Stimulated activated CD8-positive, alpha-beta memory T cell treated with anti-CD3 and anti-CD28 coated beads, Interleukin-2, amount 100 ng/mL, for 1 hour (primary cell): Measurements from ENCODE around the gene PMVK.
"Not testable (repeated sequence)": the region's sequence is repeated elsewhere in the genome, so short reads cannot be mapped to it uniquely, and the experiment has no call there.

ENCODE experiments used
- DNase-seq, 2 donors: peaks; one replicate each; pipeline ENCODE4 v3.0.0-alpha.2; 2020; ENCODE audit warnings: low read depth in 2 of 2

The PMVK gene

GRCh38 chr1:154925335-154926170, 11.0 kb downstream of the PMVK start:
- no peak for DNase-seq

- no peak for DNase-seq
These were observed 12.8 kb downstream of the PMVK start for GRCh38 chr1:154923695-154924094.

- DNase-seq = no peak
These were observed 23.2 kb downstream of the PMVK start for GRCh38 chr1:154913273-154913672.

- no peak for DNase-seq
These were observed 23.8 kb downstream of the PMVK start for GRCh38 chr1:154912755-154913154.

- DNase-seq = no peak
These were observed 24.6 kb downstream of the PMVK start for GRCh38 chr1:154911691-154912550.

GRCh38 chr1:154910851-154911250, 25.7 kb downstream of the PMVK start:
- no peak for DNase-seq

GRCh38 chr1:154908937-154909336, 27.6 kb downstream of the PMVK start:
- DNase-seq = no peak

GRCh38 chr1:154908129-154908528, 28.4 kb downstream of the PMVK start:
- DNase-seq = not testable (repeated sequence)

- DNase-seq = no peak
These were observed 29.9 kb downstream of the PMVK start for GRCh38 chr1:154906621-154907081.

GRCh38 chr1:154902938-154903566, 33.5 kb downstream of the PMVK start:
- no peak for DNase-seq

GRCh38 chr1:154901591-154901990, 34.9 kb downstream of the PMVK start:
- DNase-seq = no peak

- no peak for DNase-seq
These were observed 37.5 kb downstream of the PMVK start for GRCh38 chr1:154899041-154899440.

GRCh38 chr1:154896771-154897286, 39.7 kb downstream of the PMVK start:
- DNase-seq = no peak

- no peak for DNase-seq
These were observed 40.7 kb downstream of the PMVK start for GRCh38 chr1:154895798-154896197.

GRCh38 chr1:154891452-154891851, 45.1 kb downstream of the PMVK start:
- DNase-seq = no peak

GRCh38 chr1:154888757-154889156, 47.8 kb downstream of the PMVK start:
- no peak for DNase-seq

- DNase-seq = no peak
These were observed 50.1 kb downstream of the PMVK start for GRCh38 chr1:154886281-154887015.

- DNase-seq = no peak
These were observed 51.4 kb downstream of the PMVK start for GRCh38 chr1:154884869-154885701.

- DNase-seq = no peak
These were observed 52.3 kb downstream of the PMVK start for GRCh38 chr1:154883919-154884868.
